HK-2 (cell line): ENCODE results near the gene MCM3AP.
A peak's percentile ranks its signal among the peaks of the same experiment; 100 is the strongest.
"Not testable (repeated sequence)": the region's sequence is repeated elsewhere in the genome, so short reads cannot be mapped to it uniquely, and the experiment has no call there.

Experiments used
- DNase-seq: peaks from one replicate; pipeline ENCODE4 v3.0.0-alpha.2; 2018; ENCODE audit not compliant: unreplicated experiment

Gene MCM3AP

GRCh38 chr21:46205166-46205565 is 80.2 kb downstream of the MCM3AP start:
- DNase-seq, result no peak

- DNase-seq, result no peak
These were observed 82.2 kb downstream of the MCM3AP start for GRCh38 chr21:46203203-46203600.

GRCh38 chr21:46202592-46203202 is 82.7 kb downstream of the MCM3AP start:
- no peak for DNase-seq

- not testable (repeated sequence) for DNase-seq
These were observed 84.3 kb downstream of the MCM3AP start for GRCh38 chr21:46200877-46201803.

- DNase-seq, result no peak
These were observed 85.7 kb downstream of the MCM3AP start for GRCh38 chr21:46199436-46200373.

- no peak for DNase-seq
These were observed 88.7 kb downstream of the MCM3AP start for GRCh38 chr21:46196733-46197132.

- no peak for DNase-seq
These were observed 89.7 kb downstream of the MCM3AP start for GRCh38 chr21:46195595-46196195.

GRCh38 chr21:46194374-46195334 is 90.8 kb downstream of the MCM3AP start:
- DNase-seq, result no peak

GRCh38 chr21:46193829-46194373 is 91.5 kb downstream of the MCM3AP start:
- DNase-seq, result no peak

GRCh38 chr21:46191686-46192575 is 93.5 kb downstream of the MCM3AP start:
- no peak for DNase-seq

- DNase-seq, result peak; percentile 24
These were observed 94.1 kb downstream of the MCM3AP start for GRCh38 chr21:46191257-46191685.

- DNase-seq, result no peak
These were observed 94.8 kb downstream of the MCM3AP start for GRCh38 chr21:46190491-46191131.

GRCh38 chr21:46189959-46190490 is 95.4 kb downstream of the MCM3AP start:
- no peak for DNase-seq

GRCh38 chr21:46189213-46189958 is 96.0 kb downstream of the MCM3AP start:
- DNase-seq, result no peak

GRCh38 chr21:46188226-46189212 is 96.9 kb downstream of the MCM3AP start:
- peak; percentile 32 for DNase-seq

- no peak for DNase-seq
These were observed 97.6 kb downstream of the MCM3AP start for GRCh38 chr21:46187814-46188213.
